NCI-H2029 treated with DMSO at 0.1 percent for 48 hours (cell line): Measurements from ENCODE around the gene CFAP46.

Source experiments
- DNase-seq: peaks from one replicate; lab custom pipeline; 2025; lab: John Stamatoyannopoulos, UW

Gene CFAP46

GRCh38 chr10:132770061-132771021, 172.0 kb downstream of the CFAP46 start:
- DNase-seq, result no peak

- no peak for DNase-seq
Observed at GRCh38 chr10:132768346-132769248, 173.8 kb downstream of the CFAP46 start.

- no peak for DNase-seq
Observed at GRCh38 chr10:132766291-132766690, 176.1 kb downstream of the CFAP46 start.

GRCh38 chr10:132765435-132765834, 176.9 kb downstream of the CFAP46 start:
- no peak for DNase-seq

DNA sequence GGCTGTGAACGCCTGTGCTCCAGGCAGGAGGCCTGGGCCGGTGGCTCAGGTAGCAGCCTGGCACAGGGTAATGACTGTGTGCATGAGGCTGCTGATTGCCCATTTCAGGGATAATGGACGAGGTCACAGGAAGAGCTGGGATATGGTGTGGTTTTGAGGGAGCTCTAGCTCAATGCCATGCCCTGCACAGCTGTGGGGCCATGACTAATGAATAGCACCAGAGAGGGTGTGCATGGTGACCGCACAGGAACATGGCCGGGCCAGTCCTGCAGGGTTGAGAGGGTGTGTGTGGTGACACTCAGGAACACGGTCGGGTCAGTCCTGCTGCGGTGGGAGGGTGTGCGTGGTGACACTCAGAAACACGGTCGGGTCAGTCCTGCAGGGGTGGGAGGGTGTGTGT, 178.3 kb downstream of the CFAP46 start:
- no peak for DNase-seq

GRCh38 chr10:132763545-132763944, 178.8 kb downstream of the CFAP46 start:
- DNase-seq, result no peak

GRCh38 chr10:132762267-132762666, 180.1 kb downstream of the CFAP46 start:
- no peak for DNase-seq

GRCh38 chr10:132761395-132762060, 180.8 kb downstream of the CFAP46 start:
- no peak for DNase-seq

- DNase-seq, result no peak
Observed at GRCh38 chr10:132758865-132759264, 183.5 kb downstream of the CFAP46 start.
